HCT116 (cell line): Measurements from ENCODE around the gene TSSK6. TPM values are rescaled to one million over a fixed set of nuclear protein-coding genes. Genes with fewer than 3 reads are reported as not detected.

ENCODE experiments used
- ATAC-seq: fragments of 200-7000 bp; cut with Tn5 transposase; 2 replicates; pipeline ENCODE4 v1.9.1; 2020; ENCODE audit warnings: mild to moderate bottlenecking, moderate library complexity
- BruUV-seq: library from RNA; stranded (reverse); fragments of 400-500 nt; replicated peaks from 2 replicates; lab custom pipeline; 2021; lab: Mats Ljungman, UMichigan
- CTCF ChIA-PET: fragments of 300-600 bp; sonication (Branson Sonifier 250); formaldehyde crosslinking; loops from one replicate; lab custom pipeline; 2021; ENCODE audit warnings: antibody characterized with exemption; lab: Charles Lee
- POLR2A ChIA-PET: fragments of 300-600, 350-600 bp; sonication (Branson Sonifier 250); formaldehyde crosslinking; loops from one replicate; lab custom pipeline; 2021; ENCODE audit warnings: antibody characterized with exemption; lab: Charles Lee
- RAD21 ChIA-PET, 2 experiments: fragments of 300-600 bp; sonication (Branson Sonifier 250); formaldehyde crosslinking; loops; one replicate each; lab custom pipeline; 2023; ENCODE audit warnings: low total read pairs in 2 of 2; ENCODE audit not compliant: uncharacterized antibody in 2 of 2, unreplicated experiment in 2 of 2, low non-redundant PET in 1 of 2; lab: Charles Lee
- DNase-seq: peaks from one replicate; pipeline ENCODE4 v3.0.0-alpha.2; 2010; ENCODE audit warnings: low read depth, low spot score
- H2AFZ ChIP-seq: fragments of 200-600 bp; shearing (Covaris generic), sonication (generic); 2 replicates; pipeline ENCODE4 v1.6.1; 2017; ENCODE audit warnings: low read depth, mixed run types, mixed read lengths, antibody characterized with exemption, low read length; ENCODE audit not compliant: poor library complexity, severe bottlenecking
- H3K27ac ChIP-seq: 2 replicates; pipeline ENCODE4 v1.5.1; 2012; ENCODE audit warnings: low read depth, low read length
- H3K27me3 ChIP-seq: fragments of 200-600 bp; sonication (generic); 2 replicates; pipeline ENCODE4 v1.6.1; 2016; ENCODE audit warnings: mixed run types, low read length, mixed read lengths; ENCODE audit not compliant: insufficient read depth
- H3K36me3 ChIP-seq, 2 experiments: fragments of 200-500 bp in 1 of 2; fragments of 200-600 bp in 1 of 2; sonication (Bioruptor generic) in 1 of 2; sonication (generic) in 1 of 2; 2 replicates each; pipeline versions ENCODE4 v1.5.1 to v1.6.1; 2014 to 2016; ENCODE audit warnings: low read length in 2 of 2, inconsistent platforms in 1 of 2, mixed read lengths in 1 of 2, mixed run types in 1 of 2; ENCODE audit not compliant: insufficient read depth in 2 of 2, control insufficient read depth in 1 of 2
- H3K4me1 ChIP-seq, 2 experiments: fragments of 200-600 bp in 1 of 2; sonication (generic) in 1 of 2; 2 replicates each; pipeline versions ENCODE4 v1.5.1 to v1.6.1; 2012 to 2017; ENCODE audit warnings: low read length in 2 of 2, inconsistent platforms in 1 of 2, mild to moderate bottlenecking in 1 of 2, mixed read lengths in 1 of 2, mixed run types in 1 of 2, moderate library complexity in 1 of 2; ENCODE audit not compliant: insufficient read depth in 2 of 2, control insufficient read depth in 1 of 2
- H3K4me2 ChIP-seq: fragments of 200-600 bp; sonication (generic); 2 replicates; pipeline ENCODE4 v1.6.1; 2017; ENCODE audit warnings: mixed run types, low read length, mixed read lengths
- H3K4me3 ChIP-seq, 2 experiments: fragments of 200-600 bp in 1 of 2; sonication (generic) in 1 of 2; replicated peaks in 1 of 2; 2 replicates each; pipeline ENCODE4 v1.5.1; 2011 to 2016; ENCODE audit warnings: low read length in 2 of 2, control low read depth in 1 of 2, low read depth in 1 of 2, mild to moderate bottlenecking in 1 of 2, mixed read lengths in 1 of 2, mixed run types in 1 of 2
- H3K79me2 ChIP-seq: fragments of 200-600 bp; sonication (generic); 2 replicates; pipeline ENCODE4 v1.6.1; 2017; ENCODE audit warnings: mild to moderate bottlenecking, mixed run types, low read length, moderate library complexity, mixed read lengths; ENCODE audit not compliant: insufficient read depth
- H3K9ac ChIP-seq: fragments of 200-600 bp; sonication (generic); 2 replicates; pipeline ENCODE4 v1.6.1; 2016; ENCODE audit warnings: low read length, mixed read lengths
- H3K9me2 ChIP-seq: fragments of 200-600 bp; sonication (generic), shearing (Covaris generic); 2 replicates; pipeline ENCODE4 v1.6.1; 2017; ENCODE audit warnings: mixed run types, mild to moderate bottlenecking, moderate library complexity; ENCODE audit not compliant: insufficient read depth
- H3K9me3 ChIP-seq, 2 experiments: fragments of 200-500 bp in 1 of 2; fragments of 200-600 bp in 1 of 2; sonication (Bioruptor generic) in 1 of 2; sonication (generic) in 1 of 2; 2 replicates each; pipeline ENCODE4 v1.6.1; 2014 to 2017; ENCODE audit warnings: low read length in 2 of 2, mixed read lengths in 2 of 2, inconsistent platforms in 1 of 2, low read depth in 1 of 2, mild to moderate bottlenecking in 1 of 2, mixed run types in 1 of 2, moderate library complexity in 1 of 2; ENCODE audit not compliant: control insufficient read depth in 1 of 2, insufficient read depth in 1 of 2
- H4K20me1 ChIP-seq: fragments of 200-600 bp; sonication (generic), shearing (Covaris generic); 2 replicates; pipeline ENCODE4 v1.6.1; 2017; ENCODE audit warnings: mixed run types, mild to moderate bottlenecking, moderate library complexity; ENCODE audit not compliant: insufficient read depth
- CEBPB ChIP-seq: IDR thresholded peaks from 2 replicates; pipeline ENCODE4 v1.6.1; 2012; ENCODE audit warnings: low read depth
- EZH2 ChIP-seq: fragments of 200-600 bp; sonication (generic); IDR thresholded peaks from 2 replicates; pipeline ENCODE4 v1.6.1; 2017; ENCODE audit warnings: antibody characterized with exemption, mixed run types
- RAD21 ChIP-seq: IDR thresholded peaks from 2 replicates; pipeline ENCODE4 v1.6.1; 2012; ENCODE audit warnings: low read depth, mild to moderate bottlenecking
- ZBTB33 ChIP-seq: IDR thresholded peaks from 2 replicates; pipeline ENCODE4 v1.6.1; 2011; ENCODE audit warnings: mild to moderate bottlenecking, low read length, moderate library complexity; ENCODE audit not compliant: insufficient replicate concordance; ENCODE audit errors: extremely low read depth
- intact Hi-C: fragments of 100-400 bp; cut with micrococcal nuclease; formaldehyde crosslinking; loops from 2 replicates; pipeline ENCODE4 v1.10.0; 2022
- total RNA-seq: library from RNA; stranded (reverse); gene quantifications from one replicate; pipeline ENCODE4 v1.2.1, GENCODE V29; 2021; ENCODE audit not compliant: unreplicated experiment
- TF ChIP-seq, protein P1 (sequence below), 3 experiments: fragments of 200-600 bp in 1 of 3; sonication (generic) in 1 of 3; IDR thresholded peaks in 2 of 3; conservative IDR thresholded peaks in 1 of 3; 2 replicates each; pipeline ENCODE4 v1.5.1; 2012 to 2017; ENCODE audit warnings: low read depth in 2 of 3, low read length in 2 of 3, antibody characterized with exemption in 1 of 3, borderline replicate concordance in 1 of 3, control low read depth in 1 of 3, mild to moderate bottlenecking in 1 of 3, mixed read lengths in 1 of 3, mixed run types in 1 of 3, moderate library complexity in 1 of 3; ENCODE audit not compliant: insufficient read depth in 1 of 3

The TSSK6 gene
- total RNA-seq, 1 experiment from 2014 or later, result 4.1 TPM

DNA sequence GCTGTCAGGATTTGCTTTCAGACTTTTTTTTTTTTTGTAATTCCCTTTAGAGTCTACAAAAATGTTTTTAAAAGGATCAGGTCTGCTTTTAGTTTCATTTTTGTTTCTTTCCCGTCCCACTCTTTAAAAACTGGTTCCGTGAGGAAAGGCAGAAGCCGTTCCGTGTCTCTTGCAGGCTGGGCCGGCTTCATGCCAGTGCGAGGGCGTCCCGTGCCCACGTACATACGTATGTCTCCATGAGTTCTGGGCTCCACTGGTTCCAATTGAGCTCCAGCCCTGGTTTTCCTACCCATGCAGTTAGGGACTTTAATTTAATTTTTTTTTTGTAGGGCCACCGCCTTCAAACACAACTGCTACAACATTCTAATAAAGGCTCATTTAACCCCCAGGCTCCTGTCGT lies 8.8 kb downstream of the TSSK6 start:
- H3K9me2 ChIP-seq, result no peaks in the 10 kb centered on the region
- ChIA-PET RAD21 (no interaction called here), CTCF (no interaction called here)
- no peak overlapping the region for H3K9ac ChIP-seq
- H2AFZ ChIP-seq, result no peak overlapping the region
- no peaks in the 10 kb centered on the region for H3K9me3 ChIP-seq
- H3K4me1 ChIP-seq, result no peaks in the 10 kb centered on the region
- H4K20me1 ChIP-seq, result no peaks in the 10 kb centered on the region
- no peak for ATAC-seq
- H3K27me3 ChIP-seq, result no peaks in the 10 kb centered on the region
- TSS peak; percentile 26 for BruUV-seq
- H3K36me3 ChIP-seq, result peaks cover 12 to 29% of the 10 kb centered on the region in 2 experiments; a peak in 3 of 4 replicates
- H3K4me3 ChIP-seq, result no peak overlapping the region
- no peaks in the 10 kb centered on the region for H3K79me2 ChIP-seq
- TF ChIP-seq RAD21, result no peak
- TF ChIP-seq, protein P1, sequence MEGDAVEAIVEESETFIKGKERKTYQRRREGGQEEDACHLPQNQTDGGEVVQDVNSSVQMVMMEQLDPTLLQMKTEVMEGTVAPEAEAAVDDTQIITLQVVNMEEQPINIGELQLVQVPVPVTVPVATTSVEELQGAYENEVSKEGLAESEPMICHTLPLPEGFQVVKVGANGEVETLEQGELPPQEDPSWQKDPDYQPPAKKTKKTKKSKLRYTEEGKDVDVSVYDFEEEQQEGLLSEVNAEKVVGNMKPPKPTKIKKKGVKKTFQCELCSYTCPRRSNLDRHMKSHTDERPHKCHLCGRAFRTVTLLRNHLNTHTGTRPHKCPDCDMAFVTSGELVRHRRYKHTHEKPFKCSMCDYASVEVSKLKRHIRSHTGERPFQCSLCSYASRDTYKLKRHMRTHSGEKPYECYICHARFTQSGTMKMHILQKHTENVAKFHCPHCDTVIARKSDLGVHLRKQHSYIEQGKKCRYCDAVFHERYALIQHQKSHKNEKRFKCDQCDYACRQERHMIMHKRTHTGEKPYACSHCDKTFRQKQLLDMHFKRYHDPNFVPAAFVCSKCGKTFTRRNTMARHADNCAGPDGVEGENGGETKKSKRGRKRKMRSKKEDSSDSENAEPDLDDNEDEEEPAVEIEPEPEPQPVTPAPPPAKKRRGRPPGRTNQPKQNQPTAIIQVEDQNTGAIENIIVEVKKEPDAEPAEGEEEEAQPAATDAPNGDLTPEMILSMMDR (IDR thresholded peaks at IDR 0.05 in 2 of 3, conservative IDR thresholded peaks at IDR 0.05 in 1 of 3; ENCODE audit: borderline replicate concordance in 1 of 3, insufficient read depth in 1 of 3, low read depth in 2 of 3, low read length in 2 of 3), result no peak
- no peak for TF ChIP-seq ZBTB33
- TF ChIP-seq CEBPB, result no peak
- TF ChIP-seq EZH2, result no peak
- TF ChIP-seq, all 23 proteins: peak for 0
- POLR2A ChIA-PET, result no interaction called here
- intact Hi-C loops, result no loop called here
- Histone ChIP-seq H3K4me2 (no peak overlapping the region), H3K27ac (no peak overlapping the region)
- DNase-seq, result no peak
